Measurements from ENCODE around the gene SAMD14.

GRCh38 chr17:50173335-50173941 is 43.5 kb upstream of the SAMD14 start:
- TF ChIP-seq CTCF (IDR thresholded peaks at IDR 0.05) = no peak
- no peak for TF ChIP-seq ZFX (IDR thresholded peaks at IDR 0.05; ENCODE audit: borderline replicate concordance)

Data from 22Rv1 (cell line).